Measurements from ENCODE around the gene SULT4A1.

SULT4A1 gene

DNA sequence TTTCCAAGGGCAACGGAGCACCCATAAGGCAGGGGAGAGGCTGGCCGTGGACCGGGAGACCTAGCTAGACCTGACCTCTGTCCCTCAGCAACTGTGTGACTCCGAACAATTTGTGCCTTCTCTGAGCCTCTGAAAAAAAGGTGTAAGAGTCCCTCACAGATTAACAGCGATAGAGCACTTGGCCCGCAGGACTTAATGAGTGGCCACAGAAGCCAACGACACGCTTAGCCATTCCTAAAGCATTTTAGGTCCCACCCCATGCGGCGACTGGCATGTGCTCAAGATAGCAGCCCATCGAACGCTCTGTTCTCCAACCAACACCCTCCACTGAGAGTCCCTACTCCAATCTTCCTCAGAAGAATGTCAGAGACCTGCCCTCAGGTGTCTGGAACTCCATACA lies 1.5 kb downstream of the SULT4A1 start:
- no peaks in the 10 kb centered on the region; the same call in 1 of the 2 replicates for H3K27me3 ChIP-seq (replicated peaks; ENCODE audit: control insufficient read depth, insufficient read depth, low read length)
- H3K36me3 ChIP-seq (ENCODE audit: control insufficient read depth, insufficient read depth, low read length), result no peaks in the 10 kb centered on the region
- no peak for DNase-seq (ENCODE audit: extremely low read depth, insufficient read length)
- H3K4me3 ChIP-seq (replicated peaks; ENCODE audit: low read depth, low read length), result no peak overlapping the region
- TF ChIP-seq, protein P1, sequence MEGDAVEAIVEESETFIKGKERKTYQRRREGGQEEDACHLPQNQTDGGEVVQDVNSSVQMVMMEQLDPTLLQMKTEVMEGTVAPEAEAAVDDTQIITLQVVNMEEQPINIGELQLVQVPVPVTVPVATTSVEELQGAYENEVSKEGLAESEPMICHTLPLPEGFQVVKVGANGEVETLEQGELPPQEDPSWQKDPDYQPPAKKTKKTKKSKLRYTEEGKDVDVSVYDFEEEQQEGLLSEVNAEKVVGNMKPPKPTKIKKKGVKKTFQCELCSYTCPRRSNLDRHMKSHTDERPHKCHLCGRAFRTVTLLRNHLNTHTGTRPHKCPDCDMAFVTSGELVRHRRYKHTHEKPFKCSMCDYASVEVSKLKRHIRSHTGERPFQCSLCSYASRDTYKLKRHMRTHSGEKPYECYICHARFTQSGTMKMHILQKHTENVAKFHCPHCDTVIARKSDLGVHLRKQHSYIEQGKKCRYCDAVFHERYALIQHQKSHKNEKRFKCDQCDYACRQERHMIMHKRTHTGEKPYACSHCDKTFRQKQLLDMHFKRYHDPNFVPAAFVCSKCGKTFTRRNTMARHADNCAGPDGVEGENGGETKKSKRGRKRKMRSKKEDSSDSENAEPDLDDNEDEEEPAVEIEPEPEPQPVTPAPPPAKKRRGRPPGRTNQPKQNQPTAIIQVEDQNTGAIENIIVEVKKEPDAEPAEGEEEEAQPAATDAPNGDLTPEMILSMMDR (IDR thresholded peaks at IDR 0.05; ENCODE audit: insufficient read depth, low read length, poor library complexity, severe bottlenecking), result no peak

DNA sequence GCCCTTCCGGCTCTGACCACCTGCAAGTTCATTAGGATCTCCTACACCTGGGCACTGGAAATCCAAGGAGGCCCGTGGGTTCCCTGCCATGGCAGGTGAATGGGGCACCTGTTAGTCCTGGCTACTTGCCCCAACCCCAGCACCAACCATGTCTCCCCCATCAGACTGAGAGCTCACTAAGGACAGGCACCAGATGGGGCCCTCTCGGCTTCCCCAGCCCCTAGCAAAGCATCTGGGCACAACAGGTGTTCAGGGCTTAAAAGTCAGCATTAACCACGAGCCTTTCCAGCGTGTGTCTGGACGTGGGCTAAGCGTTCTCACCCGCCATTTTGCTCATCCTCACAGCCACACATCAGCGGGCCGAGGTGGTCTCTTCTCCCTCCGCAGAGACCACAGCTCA lies 2.2 kb downstream of the SULT4A1 start:
- Histone ChIP-seq H3K27me3 (replicated peaks; ENCODE audit: control insufficient read depth, insufficient read depth, low read length) (no peaks in the 10 kb centered on the region; the same call in 1 of the 2 replicates), H3K4me3 (replicated peaks; ENCODE audit: low read depth, low read length) (no peak overlapping the region), H3K36me3 (ENCODE audit: control insufficient read depth, insufficient read depth, low read length) (no peaks in the 10 kb centered on the region)
- DNase-seq (ENCODE audit: extremely low read depth, insufficient read length), result no peak
- TF ChIP-seq, protein P1 (IDR thresholded peaks at IDR 0.05; ENCODE audit: insufficient read depth, low read length, poor library complexity, severe bottlenecking), result no peak

DNA sequence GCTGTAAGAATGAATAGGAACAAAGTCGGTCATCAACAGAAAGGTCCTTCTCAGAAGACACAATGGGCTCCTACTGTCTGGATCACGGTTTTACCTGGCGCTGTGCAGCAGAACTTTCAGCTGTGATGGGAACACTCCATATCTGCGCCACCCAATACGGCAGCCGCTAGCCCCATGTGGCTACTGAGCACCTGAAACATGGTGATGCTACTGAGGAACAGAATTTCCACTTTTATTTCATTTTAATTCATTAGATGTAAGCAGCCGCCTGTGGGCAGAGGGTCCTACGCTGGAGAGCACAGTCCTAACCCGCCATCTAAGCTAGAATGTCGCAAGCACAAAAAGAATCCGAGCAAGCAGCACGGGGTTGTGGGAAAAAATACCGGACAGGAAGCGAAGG lies 2.7 kb downstream of the SULT4A1 start:
- H3K27me3 ChIP-seq (replicated peaks; ENCODE audit: control insufficient read depth, insufficient read depth, low read length), result no peaks in the 10 kb centered on the region; the same call in 1 of the 2 replicates
- TF ChIP-seq, protein P1 (IDR thresholded peaks at IDR 0.05; ENCODE audit: insufficient read depth, low read length, poor library complexity, severe bottlenecking), result no peak
- no peaks in the 10 kb centered on the region for H3K36me3 ChIP-seq (ENCODE audit: control insufficient read depth, insufficient read depth, low read length)
- no peak for DNase-seq (ENCODE audit: extremely low read depth, insufficient read length)
- no peak overlapping the region for H3K4me3 ChIP-seq (replicated peaks; ENCODE audit: low read depth, low read length)

DNA sequence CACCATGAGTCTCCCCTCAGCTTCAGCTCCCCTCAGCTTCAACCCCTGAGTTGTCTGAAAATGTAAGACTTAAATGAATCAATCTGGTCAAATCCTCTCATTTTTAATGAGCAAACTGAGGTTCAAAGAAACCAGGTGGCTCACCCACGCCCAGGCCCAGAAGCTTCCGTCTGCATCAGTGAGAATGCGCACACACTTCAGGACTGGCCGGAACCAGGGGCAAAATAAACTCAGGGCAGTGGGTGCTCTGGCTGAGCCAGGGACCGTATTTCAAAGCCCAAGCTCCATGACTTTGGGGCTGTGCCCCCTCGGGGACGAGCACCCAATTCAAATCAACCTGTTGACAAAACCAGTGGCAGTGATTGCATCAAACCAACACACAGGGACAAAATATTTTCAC lies 3.1 kb downstream of the SULT4A1 start:
- no peak overlapping the region for H3K4me3 ChIP-seq (replicated peaks; ENCODE audit: low read depth, low read length)
- TF ChIP-seq, protein P1 (IDR thresholded peaks at IDR 0.05; ENCODE audit: insufficient read depth, low read length, poor library complexity, severe bottlenecking), result no peak
- no peak for DNase-seq (ENCODE audit: extremely low read depth, insufficient read length)
- no peaks in the 10 kb centered on the region for H3K36me3 ChIP-seq (ENCODE audit: control insufficient read depth, insufficient read depth, low read length)
- no peaks in the 10 kb centered on the region; the same call in 1 of the 2 replicates for H3K27me3 ChIP-seq (replicated peaks; ENCODE audit: control insufficient read depth, insufficient read depth, low read length)

DNA sequence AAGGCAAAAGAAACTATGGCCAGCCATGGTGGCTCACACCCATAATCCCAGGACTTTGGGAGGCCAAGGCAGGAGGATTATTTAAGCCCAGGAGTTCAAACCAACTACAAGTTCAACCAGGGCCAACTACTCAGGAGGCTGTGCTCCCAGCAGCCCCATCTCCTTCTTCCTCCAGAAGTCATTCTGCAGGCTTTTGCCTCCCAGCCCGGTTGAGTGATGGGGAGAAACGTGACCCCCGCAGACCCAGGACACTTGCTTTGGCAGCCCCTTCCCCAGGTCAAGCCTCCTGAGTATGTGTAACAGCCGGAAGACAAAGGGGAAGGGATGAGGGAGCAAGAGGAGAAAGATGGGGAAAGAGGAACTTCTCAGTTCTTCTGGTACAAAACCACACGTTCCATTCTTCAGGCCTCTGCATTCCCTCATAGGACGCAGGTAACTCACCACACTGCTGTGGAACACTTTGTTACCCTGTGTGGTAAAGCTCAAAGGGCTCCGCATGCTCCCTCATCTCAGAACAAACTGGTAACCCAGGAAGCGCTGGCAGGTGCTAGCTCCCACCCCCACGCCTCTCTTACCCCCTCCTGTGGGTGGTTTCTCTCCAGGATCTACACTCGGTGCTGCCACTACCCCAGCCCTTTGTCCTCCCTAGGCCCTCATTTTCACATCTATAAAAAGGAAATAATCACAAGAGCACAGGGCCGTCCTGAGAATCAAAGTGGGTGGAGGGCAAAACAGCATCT lies 4.0 kb downstream of the SULT4A1 start:
- no peak overlapping the region for H3K4me3 ChIP-seq (replicated peaks; ENCODE audit: low read depth, low read length)
- no peak for DNase-seq (ENCODE audit: extremely low read depth, insufficient read length)
- H3K27me3 ChIP-seq (replicated peaks; ENCODE audit: control insufficient read depth, insufficient read depth, low read length), result no peaks in the 10 kb centered on the region
- no peaks in the 10 kb centered on the region for H3K36me3 ChIP-seq (ENCODE audit: control insufficient read depth, insufficient read depth, low read length)
- TF ChIP-seq, protein P1 (IDR thresholded peaks at IDR 0.05; ENCODE audit: insufficient read depth, low read length, poor library complexity, severe bottlenecking), result no peak
